GM08714 (cell line): Measurements from ENCODE around the gene VSNL1.

Experiments used
- H3K4me3 ChIP-seq: fragments of 200-500 bp; sonication (Bioruptor generic); 2 replicates; pipeline ENCODE4 v1.5.1; 2014; ENCODE audit warnings: mild to moderate bottlenecking, low read length, inconsistent platforms
- ZNF274 ChIP-seq: IDR thresholded peaks from 2 replicates; pipeline ENCODE4 v1.6.1; 2012; ENCODE audit warnings: mild to moderate bottlenecking, low read depth, low read length

VSNL1 gene

GRCh38 chr2:17620841-17621240 is 80.3 kb downstream of the VSNL1 start:
- H3K4me3 ChIP-seq: no peak overlapping the region
- TF ChIP-seq ZNF274: no peak

- H3K4me3 ChIP-seq: no peak overlapping the region
- no peak for TF ChIP-seq ZNF274
These were observed 81.3 kb downstream of the VSNL1 start for GRCh38 chr2:17621781-17622180.

GRCh38 chr2:17625446-17625845 is 85.0 kb downstream of the VSNL1 start:
- H3K4me3 ChIP-seq: no peak overlapping the region
- TF ChIP-seq ZNF274: no peak

- H3K4me3 ChIP-seq: no peak overlapping the region
- no peak for TF ChIP-seq ZNF274
These were observed 86.5 kb downstream of the VSNL1 start for GRCh38 chr2:17626986-17627385.

- no peak overlapping the region for H3K4me3 ChIP-seq
- TF ChIP-seq ZNF274: no peak
These were observed 86.9 kb downstream of the VSNL1 start for GRCh38 chr2:17627434-17627833.

GRCh38 chr2:17628349-17629261 is 88.1 kb downstream of the VSNL1 start:
- TF ChIP-seq ZNF274: no peak

GRCh38 chr2:17630089-17630488 is 89.6 kb downstream of the VSNL1 start:
- TF ChIP-seq ZNF274: no peak
- no peak overlapping the region for H3K4me3 ChIP-seq

More at GRCh38 chr2:17628349-17629261, 88.1 kb downstream of the VSNL1 start:
- no peak overlapping the region for H3K4me3 ChIP-seq

GRCh38 chr2:17634997-17635396 is 94.5 kb downstream of the VSNL1 start:
- no peak for TF ChIP-seq ZNF274

GRCh38 chr2:17636257-17636656 is 95.8 kb downstream of the VSNL1 start:
- no peak for TF ChIP-seq ZNF274
- H3K4me3 ChIP-seq: no peak overlapping the region

More at GRCh38 chr2:17634997-17635396, 94.5 kb downstream of the VSNL1 start:
- no peak overlapping the region for H3K4me3 ChIP-seq

- no peak for TF ChIP-seq ZNF274
- no peak overlapping the region for H3K4me3 ChIP-seq
These were observed 96.8 kb downstream of the VSNL1 start for GRCh38 chr2:17637131-17637906.

- H3K4me3 ChIP-seq: no peak overlapping the region
- no peak for TF ChIP-seq ZNF274
These were observed 97.8 kb downstream of the VSNL1 start for GRCh38 chr2:17638196-17638743.

GRCh38 chr2:17640406-17640805 is 99.9 kb downstream of the VSNL1 start:
- TF ChIP-seq ZNF274: no peak
- no peak overlapping the region for H3K4me3 ChIP-seq

- H3K4me3 ChIP-seq: no peak overlapping the region
- TF ChIP-seq ZNF274: no peak
These were observed 102.6 kb downstream of the VSNL1 start for GRCh38 chr2:17643031-17643615.
